Heart right ventricle (tissue), 16 donors: ENCODE results near the gene CCSER2. TPM values are rescaled to one million over a fixed set of nuclear protein-coding genes. Genes with fewer than 3 reads are reported as not detected.
"Not testable (repeated sequence)": the region's sequence is repeated elsewhere in the genome, so short reads cannot be mapped to it uniquely, and the experiment has no call there.

Experiments
- ATAC-seq, 8 donors: fragments of 200-7000 bp; cut with Tn5 transposase; one replicate each; pipeline ENCODE4 v1.9.1; 2020; ENCODE audit warnings: mild to moderate bottlenecking in 8 of 8, moderate library complexity in 8 of 8, moderate number of reproducible peaks in 1 of 8
- DNase-seq, 2 donors: peaks; one replicate each; pipeline ENCODE4 v3.0.0-alpha.2; 2020
- H3K27ac ChIP-seq, 10 donors: fragments of 200-600 bp; sonication (generic) in 2 of 10; one replicate each; pipeline versions ENCODE4 v1.5.0 to v1.8.0; 2020 to 2022; ENCODE audit warnings: mild to moderate bottlenecking in 3 of 10
- H3K27me3 ChIP-seq, 7 donors: fragments of 200-600 bp; one replicate each; pipeline ENCODE4 v1.8.0; 2021 to 2022; ENCODE audit warnings: mild to moderate bottlenecking in 2 of 7
- H3K36me3 ChIP-seq, 9 donors: fragments of 200-600 bp; sonication (generic) in 1 of 9; one replicate each; pipeline versions ENCODE4 v1.5.0 to v1.8.0; 2020 to 2022; ENCODE audit warnings: mild to moderate bottlenecking in 2 of 9
- H3K4me1 ChIP-seq, 9 donors: fragments of 200-600 bp; sonication (generic) in 1 of 9; one replicate each; pipeline versions ENCODE4 v1.5.0 to v1.8.0; 2020 to 2022; ENCODE audit warnings: mild to moderate bottlenecking in 4 of 9
- H3K4me3 ChIP-seq, 10 donors: fragments of 200-600 bp; sonication (generic) in 2 of 10; one replicate each; pipeline versions ENCODE4 v1.5.0 to v1.8.0; 2020 to 2022; ENCODE audit warnings: mild to moderate bottlenecking in 7 of 10, moderate library complexity in 2 of 10
- H3K9me3 ChIP-seq, 11 donors: fragments of 200-600 bp in 10 of 11; sonication (generic) in 2 of 11; one replicate each; pipeline versions ENCODE4 v1.5.0 to v1.8.0; 2013 to 2022; ENCODE audit warnings: mild to moderate bottlenecking in 2 of 11, control low read depth in 1 of 11, moderate library complexity in 1 of 11
- CTCF ChIP-seq, 9 donors: fragments of 200-600 bp; sonication (generic) in 2 of 9; IDR thresholded peaks; one replicate each; pipeline versions ENCODE4 v1.5.0 to v1.8.0; 2021 to 2022; ENCODE audit warnings: antibody characterized with exemption in 9 of 9, mild to moderate bottlenecking in 5 of 9, moderate library complexity in 1 of 9
- WGBS, 2 donors: extraction: QIAGEN DNeasy Blood & Tissue Kit; methylation state at CpG; one replicate each; pipeline ENCODE4 v1.1.7; 2013; ENCODE audit warnings: inconsistent platforms in 1 of 2; 5-methylcytosine and 5-hydroxymethylcytosine counted together
- intact Hi-C, 10 donors: fragments of 100-400 bp; cut with DNase I; formaldehyde crosslinking; loops; one replicate each; pipeline versions ENCODE4 v1.11.1 to v1.14.2; 2022
- long read RNA-seq, 3 donors: library from polyadenylated mRNA; unstranded; transcript quantifications; one replicate each; pipeline ENCODE4 v2.0.0, GENCODE V29; 2020 to 2021
- polyA plus RNA-seq, 2 donors: library from polyadenylated mRNA; stranded (reverse); fragments of 200-250 nt; gene quantifications; one replicate each; pipeline ENCODE4 v1.2.3, GENCODE V29; 2013
- total RNA-seq, 10 donors: library from RNA; stranded (reverse); fragmentation: NEBNext Ultra II Directional in 3 of 10; extraction: Animal tissue kit (Norgen Biotek cat#: 25700) in 3 of 10; gene quantifications; one replicate each; pipeline versions ENCODE4 v1.2.1 to v1.2.4, GENCODE V29; 2021 to 2023
- donor health status: Arrhythmogenic right ventricular cardiomyopathy.
- donor health status: ischemic (EF 13 %, LVEDD 7.1; RV severe dilation, severe dysfunction).
- donor health status: healthy with polysubstance abuse.
- donor health status: DM: no; HTN: yes; CAD: no.
- donor health status: DM: no; HTN: no; CAD: no.
- donor health status: ischemic (EF 25% LVEDD 6.9; RV normal size, moderate dysfunction).
- donor health status: ischemic (EF 25% LVEDD 5.7; RV mildly dilated, moderate dysfunction).
- donor health status: healthy.
- donor health status: DM: yes; HTN: yes; CAD: no.
- donor health status: Ischemic cardiomyopathy.
- donor health status: ischemic (EF 35%, LVEDD 5.7; RV mildly dilated, moderate dysfunction).
- donor health status: nonischemic (EF 11% LVEDD 7.7; RV severe dilation, severe dysfunction).
- donor health status: DM: yes; HTN: yes; CAD: no.
- donor health status: PGD.
- donor health status: ischemic (EF 29% LVEDD 5.4; RV normal size, mild dysfunction).
- donor health status: nonischemic (EF 23%, LVEDD 6.1; RV moderate dilation, normal function).

CCSER2 gene
- 100 to 1,000 TPM; 124 to 252 (median 219) TPM for total RNA-seq
- polyA plus RNA-seq: 10 to 100 TPM; 27.5 to 29.7 TPM
- long read RNA-seq, donor 1, full-length matches to known transcripts: 9 of 100 reads
- long read RNA-seq, donor 1, partial matches to known transcripts: 73 of 100 reads
- long read RNA-seq, donor 1, other reads (novel, unspliced or antisense): 18 of 100 reads
- long read RNA-seq, donor 2, full-length matches to known transcripts: 9 of 102 reads
- long read RNA-seq, donor 2, partial matches to known transcripts: 75 of 102 reads
- long read RNA-seq, donor 2, other reads (novel, unspliced or antisense): 18 of 102 reads
- long read RNA-seq, donor 3, full-length matches to known transcripts: 8 of 109 reads
- long read RNA-seq, donor 3, partial matches to known transcripts: 81 of 109 reads
- long read RNA-seq, donor 3, other reads (novel, unspliced or antisense): 20 of 109 reads

- H3K27me3 ChIP-seq: no peaks in the 10 kb centered on the region
- H3K9me3 ChIP-seq: no peaks in the 10 kb centered on the region
- TF ChIP-seq CTCF (IDR thresholded peaks at IDR 0.05): peak in 2 of 9 donors; percentile 30 to 32
- H3K36me3 ChIP-seq: no peaks in the 10 kb centered on the region
- H3K4me1 ChIP-seq: peaks cover 2 to 46% (median 34%) of the 10 kb centered on the region in 9 donors
- DNase-seq (peak; percentile 97 to 98), ATAC-seq (peak; percentile 96 to 99 (median 98))
- peak within 1 kb of the TSS; percentile 82 to 99 (median 97) for H3K27ac ChIP-seq
- WGBS, 2 donors: 1% methylated on average over 90 to 101 of the region's 104 CpGs
- intact Hi-C loops: loop anchor here in 1 of 10 donors (10.0 kb wide), 1 partner anchor 184 kb away; no protein-coding TSS in a partner anchor
- H3K4me3 ChIP-seq: peak within 1 kb of the TSS; percentile 44 to 97 (median 88)
These were observed at the start of gene CCSER2 for GRCh38 chr10:84328418-84329195. TSS of gene CCSER2 (plus strand) at chr10:84328589. CDS start at chr10:84371053, 42,464 bp downstream.

GRCh38 chr10:84279876-84280475, 48.4 kb upstream of the CCSER2 start:
- H3K4me3 ChIP-seq, DNase-seq, H3K9me3 ChIP-seq, ATAC-seq, H3K4me1 ChIP-seq, H3K36me3 ChIP-seq, intact Hi-C loops, H3K27ac ChIP-seq: not testable (repeated sequence)
- 62 to 74% methylated on average over 21 to 30 of the region's 31 CpGs for WGBS, 2 donors
- H3K27me3 ChIP-seq: peaks cover 0 to 27% (median 15%) of the 10 kb centered on the region in 7 donors

- no peak for DNase-seq
- Histone ChIP-seq H3K9me3 (no peaks in the 10 kb centered on the region), H3K36me3 (no peaks in the 10 kb centered on the region), H3K4me1 (no peaks in the 10 kb centered on the region), H3K27ac (no peak overlapping the region), H3K27me3 (no peaks in the 10 kb centered on the region), H3K4me3 (no peak overlapping the region)
- intact Hi-C loops: no loop called here
- no peak for ATAC-seq
- TF ChIP-seq CTCF (IDR thresholded peaks at IDR 0.05): no peak
These were observed 41.7 kb upstream of the CCSER2 start for GRCh38 chr10:84286695-84287094.

GRCh38 chr10:84288151-84288550, 40.2 kb upstream of the CCSER2 start:
- no peaks in the 10 kb centered on the region for H3K36me3 ChIP-seq
- 87 to 92% methylated on average over 1 of the region's 1 CpG for WGBS, 2 donors
- intact Hi-C loops: no loop called here
- no peaks in the 10 kb centered on the region for H3K9me3 ChIP-seq
- H3K27ac ChIP-seq: no peak overlapping the region
- no peak for TF ChIP-seq CTCF (IDR thresholded peaks at IDR 0.05)
- ATAC-seq (no peak), DNase-seq (no peak)
- no peaks in the 10 kb centered on the region for H3K4me1 ChIP-seq
- H3K4me3 ChIP-seq: no peak overlapping the region
- no peaks in the 10 kb centered on the region for H3K27me3 ChIP-seq
